Measurements from ENCODE around the gene ZP2.
"Not testable (repeated sequence)": the region's sequence is repeated elsewhere in the genome, so short reads cannot be mapped to it uniquely, and the experiment has no call there.

ZP2 gene

DNA sequence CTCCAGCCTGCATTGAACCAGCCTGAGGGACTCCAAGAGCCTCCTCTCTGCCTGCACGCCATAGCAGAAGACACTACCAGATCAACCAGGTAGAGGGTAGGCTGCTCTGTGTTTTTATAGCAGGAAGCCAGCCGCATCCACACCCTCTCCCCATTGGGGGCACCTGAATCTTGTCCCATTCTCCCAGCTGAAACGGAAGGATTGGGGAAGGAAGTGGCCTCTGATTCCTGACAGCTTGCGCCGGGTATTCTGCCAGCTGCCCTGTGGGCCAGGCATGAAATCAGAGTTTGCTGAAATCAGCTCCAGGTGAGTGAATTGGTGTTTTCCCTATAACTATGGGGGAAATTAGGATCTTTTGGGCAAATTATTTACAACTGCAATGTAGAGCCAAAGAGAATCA lies at the start of gene ZP2:
Gene ZP2 (minus strand): TSS at position 89 of the 400 bp plus-strand sequence. CDS start 27 bp downstream, at position 62.
- no peak for DNase-seq (ENCODE audit: low spot score in 2 of 2)
- no peak for ATAC-seq
- Mint-ChIP-seq H3K4me1 (no peaks in the 10 kb centered on the region), H3K4me3 (no peak within 1 kb of the TSS), H3K9me3 (no peaks in the 10 kb centered on the region), H3K27ac (no peak within 1 kb of the TSS), H3K36me3 (no peaks in the 10 kb centered on the region)

DNA sequence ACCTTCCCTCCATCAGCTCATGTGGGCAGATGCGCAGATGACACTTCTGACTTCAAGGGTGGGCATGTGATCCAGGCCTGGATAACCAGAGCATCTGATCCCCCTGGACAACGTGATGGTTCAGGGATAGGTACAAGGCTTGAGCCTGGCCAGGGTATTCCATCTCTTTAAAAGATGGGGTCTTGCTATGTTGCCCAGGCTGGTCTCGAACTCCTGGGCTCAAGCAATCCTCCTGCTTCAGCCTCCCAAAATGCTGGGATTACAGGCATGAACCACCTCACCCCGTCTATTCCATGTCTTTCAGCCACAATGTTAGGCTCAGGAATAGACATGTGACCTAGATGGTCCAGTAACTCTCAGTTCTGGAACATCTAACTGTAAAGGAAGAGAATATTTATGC lies 45.9 kb upstream of the ZP2 start:
- Mint-ChIP-seq H3K36me3 (no peaks in the 10 kb centered on the region), H3K9me3 (no peaks in the 10 kb centered on the region), H3K27ac (no peak overlapping the region), H3K4me1 (no peaks in the 10 kb centered on the region), H3K4me3 (no peak overlapping the region)
- ATAC-seq (no peak), DNase-seq (ENCODE audit: low spot score in 2 of 2) (no peak)

DNA sequence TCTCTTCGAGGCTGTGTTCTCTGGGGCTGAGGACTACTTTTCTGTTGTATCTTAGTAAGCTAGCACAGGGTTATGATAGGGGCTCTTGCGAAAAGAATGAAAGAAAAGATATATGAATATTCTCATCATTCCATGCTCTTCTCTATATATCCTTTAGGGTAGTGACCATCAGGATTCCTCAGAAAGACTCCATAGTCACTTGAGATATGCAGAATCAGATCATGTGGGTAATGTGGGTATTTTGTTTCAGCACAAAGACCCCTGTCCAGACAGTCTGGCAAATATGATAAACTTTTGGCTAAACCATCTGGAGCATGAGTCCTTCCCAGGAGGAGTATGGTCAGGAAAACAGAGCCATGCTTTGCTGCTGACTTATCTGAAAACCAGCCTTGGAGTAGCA lies 45.3 kb upstream of the ZP2 start:
- no peaks in the 10 kb centered on the region for H3K9me3 Mint-ChIP-seq
- ATAC-seq (no peak), DNase-seq (ENCODE audit: low spot score in 2 of 2) (no peak)
- H3K4me1 Mint-ChIP-seq = no peaks in the 10 kb centered on the region
- no peak overlapping the region for H3K27ac Mint-ChIP-seq
- no peak overlapping the region for H3K4me3 Mint-ChIP-seq
- H3K36me3 Mint-ChIP-seq = no peaks in the 10 kb centered on the region

DNA sequence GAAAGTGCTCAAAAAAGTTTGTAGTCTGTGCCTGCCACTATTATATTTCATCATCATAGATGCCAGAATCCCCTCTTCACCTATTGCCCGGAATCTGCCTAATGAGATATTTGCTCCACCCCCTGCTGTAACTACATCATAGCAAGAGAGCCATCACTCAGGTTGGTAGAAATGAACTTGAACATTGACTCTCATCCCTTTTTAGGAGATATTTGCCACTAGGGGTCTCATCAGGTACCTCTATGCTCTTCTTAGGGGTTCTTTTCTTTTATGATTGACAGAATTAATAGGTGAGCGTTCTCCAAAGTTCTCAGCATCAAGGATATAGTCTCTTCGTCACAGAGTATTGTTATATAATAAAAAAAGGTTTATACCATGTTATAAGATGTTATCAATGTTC lies 42.1 kb upstream of the ZP2 start:
- no peak overlapping the region for H3K4me3 Mint-ChIP-seq
- H3K36me3 Mint-ChIP-seq = no peaks in the 10 kb centered on the region
- no peak for ATAC-seq
- no peak for DNase-seq (ENCODE audit: low spot score in 2 of 2)
- no peaks in the 10 kb centered on the region for H3K9me3 Mint-ChIP-seq
- H3K27ac Mint-ChIP-seq = no peak overlapping the region
- H3K4me1 Mint-ChIP-seq = no peaks in the 10 kb centered on the region

DNA sequence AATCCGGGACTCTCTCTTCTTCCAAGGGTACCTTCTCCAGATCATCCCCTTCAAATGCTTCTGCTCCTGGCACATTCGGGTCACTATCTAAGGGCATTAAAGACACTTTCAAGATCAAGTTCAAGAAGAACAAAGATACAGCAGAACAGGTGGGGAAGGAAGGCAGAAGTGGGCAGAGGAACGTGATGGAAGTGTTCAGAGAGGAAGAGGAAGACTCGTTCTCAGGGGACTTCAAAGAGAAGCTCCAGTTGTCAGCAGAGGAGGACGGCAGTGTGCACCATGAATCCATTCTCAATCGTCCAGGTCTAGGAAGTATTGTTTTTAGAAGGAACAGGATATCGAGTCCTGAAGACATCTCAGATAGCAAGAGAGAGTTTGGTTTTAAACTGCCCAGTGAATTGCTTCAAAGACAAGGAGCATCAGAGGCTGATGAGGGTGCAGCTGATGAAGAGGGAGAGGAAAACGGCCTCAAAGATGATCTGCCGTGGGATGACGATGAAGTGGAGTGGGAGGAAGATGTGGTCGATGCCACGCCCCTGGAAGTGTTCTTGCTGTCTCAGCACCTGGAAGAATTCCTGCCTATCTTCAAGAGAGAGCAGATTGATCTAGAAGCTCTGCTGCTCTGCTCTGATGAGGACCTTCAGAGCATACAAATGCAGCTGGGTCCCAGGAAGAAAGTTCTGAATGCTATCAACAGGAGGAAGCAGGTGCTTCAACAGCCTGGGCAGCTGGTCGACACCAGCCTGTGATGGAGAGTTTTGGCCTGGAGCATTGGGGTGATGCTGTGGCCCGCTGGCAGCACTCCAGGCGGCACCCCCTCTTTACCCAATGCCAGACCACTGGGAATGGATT lies 38.9 kb upstream of the ZP2 start:
- H3K4me3 Mint-ChIP-seq = no peak overlapping the region
- no peak overlapping the region for H3K27ac Mint-ChIP-seq
- DNase-seq (ENCODE audit: low spot score in 2 of 2) = no peak
- H3K36me3 Mint-ChIP-seq = no peaks in the 10 kb centered on the region
- no peak for ATAC-seq
- H3K9me3 Mint-ChIP-seq = no peaks in the 10 kb centered on the region
- no peaks in the 10 kb centered on the region for H3K4me1 Mint-ChIP-seq

DNA sequence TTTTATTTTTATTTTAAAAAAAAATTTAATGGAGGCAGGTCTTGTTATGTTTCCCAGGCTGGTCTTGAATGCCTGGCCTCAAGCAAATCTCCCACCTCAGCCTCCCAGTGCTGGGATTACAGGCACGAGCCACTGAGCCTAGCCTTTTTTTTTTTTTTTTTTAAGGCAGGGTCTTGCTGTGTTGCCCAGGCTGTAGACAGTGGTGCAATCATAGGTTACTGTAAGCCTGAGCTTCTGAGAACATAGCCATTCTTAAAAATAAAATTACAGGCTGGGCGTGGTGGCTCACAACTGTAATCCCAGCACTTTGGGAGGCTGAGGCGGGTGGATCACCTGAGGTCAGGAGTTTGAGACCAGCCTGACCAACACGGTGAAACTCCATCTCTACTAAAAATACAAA lies 36.8 kb upstream of the ZP2 start:
- ATAC-seq; H3K9me3 Mint-ChIP-seq; H3K27ac Mint-ChIP-seq; H3K4me1 Mint-ChIP-seq; DNase-seq (ENCODE audit: low spot score in 2 of 2); H3K4me3 Mint-ChIP-seq; H3K36me3 Mint-ChIP-seq: not testable (repeated sequence)

DNA sequence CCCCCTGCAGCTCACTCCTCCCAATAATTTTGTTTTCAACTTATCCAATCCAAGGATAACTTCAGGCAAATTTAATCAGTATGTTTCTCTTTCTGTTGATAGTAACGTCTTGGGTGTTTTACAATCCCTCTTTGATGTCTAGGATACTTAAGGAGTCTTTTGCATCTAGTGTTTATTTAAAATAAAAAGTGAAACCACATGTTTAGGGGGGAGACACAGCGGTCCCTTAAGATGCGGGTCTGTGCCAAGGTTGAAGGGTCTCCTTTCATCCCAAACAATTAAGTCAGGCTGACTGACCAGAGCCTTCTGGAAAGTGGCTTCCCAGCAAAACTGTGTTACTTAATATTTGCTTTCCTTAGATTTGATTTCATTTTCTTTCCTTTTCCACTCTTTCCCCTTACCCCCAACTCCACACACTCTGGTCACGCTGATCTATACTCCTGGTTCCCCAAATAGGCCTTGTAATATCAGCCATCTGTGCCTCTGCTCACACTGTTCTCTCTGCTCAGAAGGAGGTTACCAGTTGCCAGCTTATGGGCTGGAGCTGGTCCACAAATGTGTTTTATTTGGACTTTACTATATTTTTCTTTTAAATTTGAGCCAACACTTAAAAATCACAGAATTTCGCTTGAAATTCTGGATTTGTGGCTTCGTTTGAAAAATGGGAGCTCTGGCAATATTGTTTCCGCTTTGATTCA lies 33.3 kb upstream of the ZP2 start:
- H3K36me3 Mint-ChIP-seq = no peaks in the 10 kb centered on the region
- no peak overlapping the region for H3K27ac Mint-ChIP-seq
- no peak overlapping the region for H3K4me3 Mint-ChIP-seq
- H3K4me1 Mint-ChIP-seq = no peaks in the 10 kb centered on the region
- H3K9me3 Mint-ChIP-seq = no peaks in the 10 kb centered on the region
- ATAC-seq (no peak), DNase-seq (ENCODE audit: low spot score in 2 of 2) (no peak)

DNA sequence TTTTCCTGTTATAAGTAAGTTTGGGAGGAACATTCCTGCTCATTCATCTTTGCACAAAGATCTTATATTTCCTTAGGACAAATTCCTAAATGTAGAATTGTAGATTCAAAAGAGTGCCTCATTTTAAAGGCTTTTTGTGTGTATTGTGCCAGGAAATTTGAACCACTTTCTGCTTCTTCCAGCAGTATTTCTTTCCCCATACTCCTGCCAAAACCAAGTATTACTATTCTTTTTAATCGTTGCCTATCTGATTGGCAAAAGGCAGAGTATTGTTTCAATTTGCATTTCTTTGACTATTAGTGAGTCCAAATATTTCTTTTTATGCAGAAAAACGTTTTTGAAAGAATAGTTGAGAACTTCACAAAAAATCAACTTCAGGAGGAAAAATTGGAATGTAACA lies 31.4 kb upstream of the ZP2 start:
- Mint-ChIP-seq H3K36me3 (no peaks in the 10 kb centered on the region), H3K9me3 (no peaks in the 10 kb centered on the region)
- DNase-seq (ENCODE audit: low spot score in 2 of 2) = no peak

DNA sequence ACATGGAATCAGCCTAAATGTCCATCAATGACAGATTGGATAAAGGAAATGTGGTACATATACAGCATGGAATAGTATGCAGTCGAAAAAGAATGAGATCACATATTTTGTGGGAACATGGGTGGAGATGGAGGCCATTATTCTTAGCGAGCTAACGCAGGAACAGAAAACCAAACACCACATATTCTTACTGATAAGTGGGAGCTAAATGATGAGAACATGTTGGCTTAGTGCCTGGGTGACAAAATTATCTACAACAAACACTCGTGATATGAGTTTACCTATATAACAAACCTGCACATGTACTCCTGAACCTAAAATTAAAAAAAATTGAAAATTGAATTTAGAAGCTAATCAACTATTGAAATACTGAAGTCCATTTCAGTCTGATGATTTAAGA lies 28.3 kb upstream of the ZP2 start:
- H3K4me1 Mint-ChIP-seq = no peaks in the 10 kb centered on the region
- H3K36me3 Mint-ChIP-seq = no peaks in the 10 kb centered on the region
- ATAC-seq (no peak), DNase-seq (ENCODE audit: low spot score in 2 of 2) (no peak)
- H3K4me3 Mint-ChIP-seq = no peak overlapping the region
- no peak overlapping the region for H3K27ac Mint-ChIP-seq
- H3K9me3 Mint-ChIP-seq = no peaks in the 10 kb centered on the region

More for the DNA sequence above, 31.4 kb upstream of the ZP2 start:
- no peak for ATAC-seq
- Mint-ChIP-seq H3K4me3 (no peak overlapping the region), H3K27ac (no peak overlapping the region), H3K4me1 (no peaks in the 10 kb centered on the region)

DNA sequence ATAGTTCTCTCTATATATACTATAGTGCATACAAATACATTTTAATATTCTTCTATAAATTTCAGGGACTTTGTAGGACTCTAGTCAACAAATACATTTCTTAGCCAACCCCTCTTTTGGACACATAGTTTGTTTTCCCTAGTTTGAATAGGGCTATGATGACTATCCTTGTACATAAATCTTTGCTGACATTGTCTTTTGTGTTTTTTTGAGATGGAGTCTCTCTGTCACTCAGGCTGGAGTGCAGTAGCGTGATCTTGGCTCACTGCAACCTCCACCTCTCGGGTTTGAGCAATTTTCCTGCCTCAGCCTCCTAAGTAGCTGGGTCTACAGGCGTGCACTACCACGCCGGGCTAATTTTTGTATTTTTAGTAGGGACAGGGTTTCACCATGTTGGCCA lies 25.5 kb upstream of the ZP2 start:
- no peaks in the 10 kb centered on the region for H3K36me3 Mint-ChIP-seq
- ATAC-seq = no peak
- no peak overlapping the region for H3K4me3 Mint-ChIP-seq
- no peak overlapping the region for H3K27ac Mint-ChIP-seq
- H3K4me1 Mint-ChIP-seq = no peaks in the 10 kb centered on the region
- no peaks in the 10 kb centered on the region for H3K9me3 Mint-ChIP-seq
- DNase-seq (ENCODE audit: low spot score in 2 of 2) = no peak

DNA sequence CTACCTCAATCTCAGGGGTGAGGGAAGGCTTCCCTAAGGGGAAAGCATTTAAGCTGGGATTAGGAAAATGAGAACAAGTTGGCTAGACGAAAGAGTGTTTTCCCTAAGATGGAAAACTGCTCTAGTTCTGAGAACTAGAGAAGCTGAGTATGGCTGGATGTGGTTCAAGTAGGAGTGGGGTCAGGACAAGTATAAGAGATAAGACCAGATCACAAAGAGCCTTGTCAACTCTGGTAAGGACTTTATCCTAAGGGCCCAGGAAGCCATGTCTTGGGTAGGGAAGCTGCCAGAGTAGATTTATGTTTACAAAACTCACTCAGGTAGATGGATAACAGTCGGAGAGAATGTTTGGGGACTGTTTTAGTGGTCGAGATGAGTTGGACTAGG lies 23.8 kb upstream of the ZP2 start:
- H3K36me3 Mint-ChIP-seq = no peaks in the 10 kb centered on the region
- H3K4me1 Mint-ChIP-seq = no peaks in the 10 kb centered on the region
- H3K27ac Mint-ChIP-seq = no peak overlapping the region
- no peaks in the 10 kb centered on the region for H3K9me3 Mint-ChIP-seq
- ATAC-seq = no peak
- no peak overlapping the region for H3K4me3 Mint-ChIP-seq
- DNase-seq (ENCODE audit: low spot score in 2 of 2) = no peak

DNA sequence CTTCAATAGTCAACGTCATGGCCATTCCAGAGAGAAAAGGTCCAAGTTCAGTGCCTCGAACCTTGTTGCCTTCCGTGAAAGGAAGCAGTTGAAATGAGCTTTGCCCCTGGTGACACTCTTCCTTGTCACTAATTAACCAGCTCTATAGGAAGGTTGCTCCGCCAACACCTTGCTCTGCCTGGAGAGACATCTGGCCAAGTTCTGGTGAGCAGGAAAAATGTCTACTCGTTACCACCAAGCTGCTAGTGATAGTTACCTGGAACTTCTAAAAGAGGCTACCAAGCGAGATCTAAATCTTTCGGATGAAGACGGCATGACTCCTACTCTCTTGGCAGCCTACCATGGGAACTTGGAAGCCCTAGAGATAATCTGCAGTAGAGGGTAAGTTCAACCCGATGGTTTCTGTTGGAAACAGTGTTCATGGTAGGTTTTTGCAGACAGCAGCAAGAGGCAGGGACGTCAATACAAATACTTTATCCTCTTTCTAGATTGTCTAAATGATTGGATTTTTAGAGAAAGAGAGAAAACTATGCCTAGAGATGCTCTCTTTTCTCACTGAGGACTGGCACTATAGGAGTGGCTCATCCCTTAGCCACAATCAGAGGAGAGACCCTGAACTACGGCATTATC lies 22.3 kb upstream of the ZP2 start, which contains the start of gene ANKS4B:
Gene ANKS4B (plus strand): TSS at position 179 of the 630 bp plus-strand sequence. CDS start 39 bp downstream, at position 218.
- Mint-ChIP-seq H3K4me3 (no peak within 1 kb of the TSS), H3K4me1 (no peaks in the 10 kb centered on the region), H3K27ac (no peak within 1 kb of the TSS), H3K36me3 (no peaks in the 10 kb centered on the region), H3K9me3 (no peaks in the 10 kb centered on the region)
- no peak for DNase-seq (ENCODE audit: low spot score in 2 of 2)
- ATAC-seq = no peak

DNA sequence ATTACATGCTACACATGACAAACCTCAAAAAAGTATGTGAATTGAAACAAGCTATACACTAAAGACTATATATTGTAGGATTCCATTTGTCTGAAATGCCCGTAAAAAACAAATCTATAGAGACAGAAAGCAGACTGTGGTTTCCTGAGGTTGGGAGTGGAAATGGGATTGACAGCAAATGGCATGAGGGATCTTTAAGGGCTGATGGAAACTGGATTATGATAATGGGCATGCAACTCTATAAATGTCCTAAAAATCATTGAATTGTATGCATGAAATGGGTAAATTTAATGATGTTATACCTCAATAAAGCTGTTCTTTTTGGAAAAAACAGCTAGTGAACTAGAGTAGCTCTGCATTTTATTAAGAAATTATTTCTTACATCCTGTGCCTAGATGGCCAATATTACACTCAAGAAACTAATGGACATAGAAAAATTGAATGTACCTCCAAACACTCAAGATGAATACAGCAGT lies 21.7 kb upstream of the ZP2 start:
- Mint-ChIP-seq H3K4me3 (no peak overlapping the region), H3K9me3 (no peaks in the 10 kb centered on the region), H3K4me1 (no peaks in the 10 kb centered on the region)

DNA sequence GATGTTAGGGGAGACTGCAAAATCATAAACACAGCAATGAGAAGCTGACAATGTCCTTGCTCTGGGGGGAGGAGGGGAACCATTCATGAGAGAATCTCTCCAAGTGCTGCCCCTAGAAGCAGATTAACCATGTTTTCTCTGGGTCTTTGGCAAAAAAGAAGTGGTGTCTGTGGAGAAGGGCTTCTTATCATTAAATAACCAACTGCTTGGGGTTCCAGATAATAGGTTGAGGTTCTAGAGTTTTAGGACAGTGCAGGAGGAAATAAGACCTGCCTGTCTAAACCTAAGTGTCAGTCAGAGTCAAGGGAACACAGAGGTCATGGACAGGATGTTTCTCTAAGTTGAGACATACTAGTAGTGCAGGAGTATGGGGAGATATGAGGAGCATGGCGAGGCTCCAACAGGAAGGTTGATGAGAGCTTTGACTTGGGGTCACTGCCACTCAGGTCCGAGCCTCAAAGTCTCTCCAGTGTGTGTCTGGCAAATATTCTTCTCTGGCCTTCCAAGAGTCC lies 17.0 kb upstream of the ZP2 start:
- H3K4me1 Mint-ChIP-seq = peaks cover 6% of the 10 kb centered on the region
- H3K9me3 Mint-ChIP-seq = no peaks in the 10 kb centered on the region
- H3K4me3 Mint-ChIP-seq = no peak overlapping the region
- no peaks in the 10 kb centered on the region for H3K36me3 Mint-ChIP-seq
- DNase-seq (ENCODE audit: low spot score in 2 of 2) = no peak
- ATAC-seq = no peak
- H3K27ac Mint-ChIP-seq = no peak overlapping the region

More for the DNA sequence above, 21.7 kb upstream of the ZP2 start:
- no peaks in the 10 kb centered on the region for H3K36me3 Mint-ChIP-seq
- no peak for DNase-seq (ENCODE audit: low spot score in 2 of 2)
- H3K27ac Mint-ChIP-seq = no peak overlapping the region
- ATAC-seq = no peak

DNA sequence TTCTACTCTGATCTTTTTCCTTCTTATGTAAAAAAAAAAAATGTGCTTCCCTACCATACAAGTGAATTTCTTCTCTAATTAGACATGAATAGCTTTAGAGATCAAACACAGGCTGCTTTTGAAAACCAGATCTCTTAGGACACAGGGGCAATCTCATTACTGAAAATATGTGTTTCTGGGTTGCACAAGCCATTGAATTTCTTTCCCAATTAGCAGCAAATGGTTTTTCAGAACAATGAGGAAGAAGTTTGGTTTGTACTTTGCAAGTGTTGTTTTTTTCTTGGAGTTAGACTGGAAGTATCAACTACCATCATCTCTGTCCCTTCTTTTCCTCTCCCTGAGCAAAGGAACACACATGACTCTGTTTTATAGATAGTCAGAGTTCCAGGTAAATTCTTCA lies 16.5 kb upstream of the ZP2 start:
- ATAC-seq (no peak), DNase-seq (ENCODE audit: low spot score in 2 of 2) (no peak)
- Mint-ChIP-seq H3K4me1 (peaks cover 6% of the 10 kb centered on the region), H3K27ac (no peak overlapping the region), H3K9me3 (no peaks in the 10 kb centered on the region), H3K4me3 (no peak overlapping the region), H3K36me3 (no peaks in the 10 kb centered on the region)

Measured in stimulated activated effector memory CD8-positive, alpha-beta T cell treated with anti-CD3 and anti-CD28 coated beads, Interleukin-12 subunit alpha, Interleukin-12 subunit beta, amount 100 ng/mL, for 72 hours (primary cell).